ENCODE measurements around the gene DAD1. TPM values are rescaled to one million over a fixed set of nuclear protein-coding genes. Genes with fewer than 3 reads are reported as not detected.

Gene DAD1
- polyA plus RNA-seq, 1 donor (not counting 4 experiments of a cell fraction or from before 2014, with no cell fraction given): 351 TPM

- no peaks in the 10 kb centered on the region for H4K20me1 ChIP-seq (ENCODE audit: control insufficient read depth, extremely low read depth, insufficient read depth, low read length)
- H3K36me3 ChIP-seq (ENCODE audit: control insufficient read depth in 2 of 2, extremely low read depth in 1 of 2, insufficient read depth in 2 of 2, low read length in 2 of 2): peaks cover 10 to 11% of the 10 kb centered on the region in 2 experiments
- no peaks in the 10 kb centered on the region for H3K27me3 ChIP-seq (ENCODE audit: control insufficient read depth, extremely low read depth, insufficient read depth, low read length)
- peak overlapping the region; percentile 96 for H3K4me2 ChIP-seq (ENCODE audit: control insufficient read depth, extremely low read depth, insufficient read depth, low read depth, low read length)
- H2AFZ ChIP-seq (ENCODE audit: control insufficient read depth, low read length): no peak overlapping the region
- H3K4me1 ChIP-seq (ENCODE audit: control insufficient read depth, extremely low read depth, insufficient read depth, low read length): peaks cover 26% of the 10 kb centered on the region
- DNase-seq (ENCODE audit: low read depth, low spot score): no peak
- dilution Hi-C loops (cut with MboI; ENCODE audit: extremely low pct_ligation_motif_present, low sequenced_read_pairs): no loop called here
- H3K27ac ChIP-seq (ENCODE audit: control insufficient read depth, insufficient read depth, low read length): peak overlapping the region; percentile 89
- peak overlapping the region; percentile 77 to 88 (median 77) for H3K4me3 ChIP-seq (ENCODE audit: control insufficient read depth in 2 of 3, extremely low read depth in 1 of 3, insufficient read depth in 2 of 3, low read depth in 1 of 3, low read length in 3 of 3)
- no peaks in the 10 kb centered on the region for H3K9me3 ChIP-seq (ENCODE audit: control insufficient read depth, low read depth, low read length)
- H3K79me2 ChIP-seq (ENCODE audit: control insufficient read depth, insufficient read depth, low read length): peaks cover 8% of the 10 kb centered on the region
- TF ChIP-seq CTCF (optimal IDR thresholded peaks at IDR 0.05 in 1 of 3, IDR thresholded peaks at IDR 0.05 in 1 of 3, conservative IDR thresholded peaks at IDR 0.05 in 1 of 3; ENCODE audit: extremely low read depth in 1 of 3, insufficient read depth in 2 of 3, low read length in 3 of 3) (no peak), EZH2 (IDR thresholded peaks at IDR 0.05; ENCODE audit: low read length) (no peak)
- no peaks in the 10 kb centered on the region for H3K9me1 ChIP-seq (ENCODE audit: control insufficient read depth, extremely low read depth, insufficient read depth, low read length)
- no peak for FAIRE-seq
- peak overlapping the region; percentile 91 for H3K9ac ChIP-seq (ENCODE audit: control insufficient read depth, extremely low read depth, insufficient read depth, low read length)
Observed at GRCh38 chr14:22599349-22599748, 10.3 kb upstream of the DAD1 start.

- Histone ChIP-seq H3K4me2 (ENCODE audit: control insufficient read depth, extremely low read depth, insufficient read depth, low read depth, low read length) (peak overlapping the region; percentile 96), H3K36me3 (ENCODE audit: control insufficient read depth in 2 of 2, extremely low read depth in 1 of 2, insufficient read depth in 2 of 2, low read length in 2 of 2) (peaks cover 9% of the 10 kb centered on the region in 2 experiments), H2AFZ (ENCODE audit: control insufficient read depth, low read length) (peak overlapping the region; percentile 89), H3K27me3 (ENCODE audit: control insufficient read depth, extremely low read depth, insufficient read depth, low read length) (no peaks in the 10 kb centered on the region), H3K4me3 (ENCODE audit: control insufficient read depth in 2 of 3, extremely low read depth in 1 of 3, insufficient read depth in 2 of 3, low read depth in 1 of 3, low read length in 3 of 3) (peak overlapping the region; percentile 77 to 88 (median 77)), H3K79me2 (ENCODE audit: control insufficient read depth, insufficient read depth, low read length) (peaks cover 8% of the 10 kb centered on the region), H3K9ac (ENCODE audit: control insufficient read depth, extremely low read depth, insufficient read depth, low read length) (peak overlapping the region; percentile 91), H4K20me1 (ENCODE audit: control insufficient read depth, extremely low read depth, insufficient read depth, low read length) (no peaks in the 10 kb centered on the region), H3K9me1 (ENCODE audit: control insufficient read depth, extremely low read depth, insufficient read depth, low read length) (no peaks in the 10 kb centered on the region), H3K9me3 (ENCODE audit: control insufficient read depth, low read depth, low read length) (no peaks in the 10 kb centered on the region), H3K4me1 (ENCODE audit: control insufficient read depth, extremely low read depth, insufficient read depth, low read length) (peaks cover 26% of the 10 kb centered on the region), H3K27ac (ENCODE audit: control insufficient read depth, insufficient read depth, low read length) (peak overlapping the region; percentile 89)
- DNase-seq (ENCODE audit: low read depth, low spot score) (no peak), FAIRE-seq (no peak)
- dilution Hi-C loops (cut with MboI; ENCODE audit: extremely low pct_ligation_motif_present, low sequenced_read_pairs): no loop called here
- no peak for TF ChIP-seq EZH2 (IDR thresholded peaks at IDR 0.05; ENCODE audit: low read length)
- peak; percentile 21 to 39 (median 28) for TF ChIP-seq CTCF (optimal IDR thresholded peaks at IDR 0.05 in 1 of 3, IDR thresholded peaks at IDR 0.05 in 1 of 3, conservative IDR thresholded peaks at IDR 0.05 in 1 of 3; ENCODE audit: extremely low read depth in 1 of 3, insufficient read depth in 2 of 3, low read length in 3 of 3)
Observed at GRCh38 chr14:22598896-22599244, 9.8 kb upstream of the DAD1 start.

Measured in keratinocyte (primary cell).